Measurements from ENCODE around the gene TMOD1.

TMOD1 gene

GRCh38 chr9:97500263-97500662 lies 1.2 kb upstream of the TMOD1 start:
- DNase-seq = no peak

- DNase-seq = no peak
Measured at GRCh38 chr9:97500765-97501176, 695 bp upstream of the TMOD1 start.

GRCh38 chr9:97501972-97502221 lies 431 bp downstream of the TMOD1 start:
- DNase-seq = no peak

GRCh38 chr9:97502222-97502983 lies 937 bp downstream of the TMOD1 start:
- DNase-seq = no peak

GRCh38 chr9:97502984-97503861 lies 1.8 kb downstream of the TMOD1 start:
- DNase-seq = no peak

GRCh38 chr9:97503862-97504210 lies 2.4 kb downstream of the TMOD1 start:
- DNase-seq = no peak

- no peak for DNase-seq
Measured at GRCh38 chr9:97504381-97505216, 3.1 kb downstream of the TMOD1 start.

- DNase-seq = no peak
Measured at GRCh38 chr9:97505845-97506244, 4.4 kb downstream of the TMOD1 start.

- no peak for DNase-seq
Measured at GRCh38 chr9:97506306-97506705, 4.8 kb downstream of the TMOD1 start.

- DNase-seq = no peak
Measured at GRCh38 chr9:97506787-97507186, 5.3 kb downstream of the TMOD1 start.

GRCh38 chr9:97507428-97507984 lies 6.0 kb downstream of the TMOD1 start:
- DNase-seq = no peak

GRCh38 chr9:97508852-97509251 lies 7.4 kb downstream of the TMOD1 start:
- no peak for DNase-seq

- DNase-seq = no peak
Measured at GRCh38 chr9:97510797-97511654, 9.6 kb downstream of the TMOD1 start.

- no peak for DNase-seq
Measured at GRCh38 chr9:97511655-97512427, 10.4 kb downstream of the TMOD1 start.

- no peak for DNase-seq
Measured at GRCh38 chr9:97512966-97513560, 11.6 kb downstream of the TMOD1 start.

- peak; percentile 30 for DNase-seq
Measured at GRCh38 chr9:97514531-97514930, 13.1 kb downstream of the TMOD1 start.

- DNase-seq = no peak
Measured at GRCh38 chr9:97515662-97516061, 14.2 kb downstream of the TMOD1 start.

- no peak for DNase-seq
Measured at GRCh38 chr9:97516111-97516510, 14.6 kb downstream of the TMOD1 start.

- no peak for DNase-seq
Measured at GRCh38 chr9:97517331-97518089, 16.0 kb downstream of the TMOD1 start.

Measured in NCI-H1092 (cell line).